Right lobe of liver (tissue), 6 donors: ENCODE measurements around the gene MAML3. TPM values are rescaled to one million over a fixed set of nuclear protein-coding genes. Genes with fewer than 3 reads are reported as not detected.

Experiments
- ATAC-seq, 4 donors: fragments of 200-7000 bp; cut with Tn5 transposase; one replicate each; pipeline ENCODE4 v1.9.1; 2020; ENCODE audit warnings: mild to moderate bottlenecking in 4 of 4, moderate library complexity in 4 of 4
- DNase-seq, 3 donors: peaks; one replicate each; pipeline ENCODE4 v3.0.0-alpha.2; 2020
- H3K27ac ChIP-seq, 3 donors: fragments of 200-600 bp; one replicate each; pipeline ENCODE4 v1.8.0; 2022
- H3K27me3 ChIP-seq, 2 donors: fragments of 200-600 bp; one replicate each; pipeline ENCODE4 v1.8.0; 2022
- H3K36me3 ChIP-seq, 4 donors: fragments of 200-600 bp; sonication (generic) in 1 of 4; one replicate each; pipeline versions ENCODE4 v1.5.1 to v1.8.0; 2017 to 2022; ENCODE audit warnings: control low read depth in 1 of 4
- H3K4me1 ChIP-seq, 4 donors: fragments of 200-600 bp; sonication (generic) in 1 of 4; one replicate each; pipeline versions ENCODE4 v1.5.1 to v1.8.0; 2017 to 2022; ENCODE audit warnings: control low read depth in 1 of 4
- H3K4me3 ChIP-seq, 3 donors: fragments of 200-600 bp; one replicate each; pipeline ENCODE4 v1.8.0; 2022
- H3K9me3 ChIP-seq, 4 donors: fragments of 200-600 bp; sonication (generic) in 1 of 4; one replicate each; pipeline versions ENCODE4 v1.5.1 to v1.8.0; 2017 to 2022; ENCODE audit warnings: control low read depth in 1 of 4
- POLR2A ChIP-seq: fragments of 450-650 bp; IDR thresholded peaks from one replicate; pipeline ENCODE4 v1.6.1; 2017; ENCODE audit warnings: antibody characterized with exemption, mild to moderate bottlenecking
- WGBS: methylation state at CpG from one replicate; pipeline ENCODE4 v1.1.6; 2018; ENCODE audit warnings: low coverage, low lambda C conversion rate; ENCODE audit not compliant: insufficient coverage; ENCODE audit errors: missing lambda C conversion rate; 5-methylcytosine and 5-hydroxymethylcytosine counted together
- intact Hi-C, 2 donors: fragments of 100-400 bp; cut with DNase I; formaldehyde crosslinking; loops; one replicate each; pipeline versions ENCODE4 v1.11.2 to v1.14.1; 2022
- total RNA-seq, 6 experiments: library from RNA; depleted of rRNA in 2 of 6; stranded (reverse); fragments of >200 nt in 2 of 6; fragmentation: NEBNext Ultra II Directional in 3 of 6; extraction: Animal tissue kit (Norgen Biotek cat#: 25700) in 3 of 6; gene quantifications; one replicate each; pipeline versions ENCODE4 v1.1.0 to v1.2.4, GENCODE V29; 2016 to 2023
- TF ChIP-seq, protein P1 (sequence below), 4 donors: fragments of 200-600 bp in 3 of 4; fragments of 450-650 bp in 1 of 4; IDR thresholded peaks; one replicate each; pipeline versions ENCODE4 v1.5.1 to v1.8.0; 2016 to 2022; ENCODE audit warnings: antibody characterized with exemption in 4 of 4, mild to moderate bottlenecking in 2 of 4
- donor health status: DM: no; HTN: yes; CAD: no.
- donor health status: DM: no; HTN: no; CAD: no.
- donor health status: DM: no; HTN: no; CAD: no.
- donor health status: DM: no; HTN: yes; CAD: no.
- donor health status: DM: no; HTN: yes; CAD: no.

MAML3 gene
- total RNA-seq, 6 experiments from 2014 or later = 2.6 to 7.8 (median 5.0) TPM

DNA sequence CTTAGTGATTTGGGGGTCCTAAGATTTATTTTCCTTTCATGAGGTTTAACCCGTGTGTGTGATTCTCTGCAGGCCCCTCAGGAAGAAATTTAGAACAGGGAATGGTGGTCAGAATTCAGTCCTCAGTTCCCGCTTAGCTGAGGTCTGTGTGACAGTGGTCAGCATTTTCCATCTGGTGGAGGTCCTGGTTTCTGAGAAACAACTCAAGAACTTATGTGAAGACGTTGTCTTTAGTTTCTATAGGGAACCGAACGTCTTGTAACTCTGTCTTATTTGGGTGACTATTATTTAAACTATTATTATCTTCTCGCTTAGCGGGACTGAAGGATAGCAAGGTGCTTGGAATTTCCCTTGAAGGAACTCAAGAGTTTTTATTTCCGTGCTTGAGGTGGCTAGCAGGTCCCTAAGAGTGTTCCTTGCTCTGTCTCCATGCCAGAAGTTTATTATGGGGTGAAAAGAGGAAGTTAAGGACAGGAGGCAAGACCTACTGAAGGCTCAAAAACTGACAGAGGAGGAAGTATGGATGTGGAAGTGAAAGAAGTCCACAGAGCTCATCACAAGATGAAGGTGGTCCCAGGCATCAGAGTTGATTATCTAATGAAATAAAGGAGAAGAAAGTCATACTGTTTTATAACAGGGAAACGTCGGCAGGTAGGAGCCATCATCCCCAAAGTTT is 479.0 kb downstream of the MAML3 start:
- intact Hi-C loops = no loop called here
- Histone ChIP-seq H3K27ac (no peak overlapping the region), H3K27me3 (no peaks in the 10 kb centered on the region), H3K4me3 (no peak overlapping the region), H3K4me1 (peaks cover 0 to 26% (median 9%) of the 10 kb centered on the region in 4 donors), H3K36me3 (peaks cover 0 to 16% (median 5%) of the 10 kb centered on the region in 4 donors), H3K9me3 (no peaks in the 10 kb centered on the region)
- DNase-seq (no peak), ATAC-seq (peak; percentile 48 to 69 (median 58))
- WGBS = 74% methylated on average over 10 of the region's 10 CpGs
- TF ChIP-seq POLR2A = no peak
- TF ChIP-seq, protein P1, sequence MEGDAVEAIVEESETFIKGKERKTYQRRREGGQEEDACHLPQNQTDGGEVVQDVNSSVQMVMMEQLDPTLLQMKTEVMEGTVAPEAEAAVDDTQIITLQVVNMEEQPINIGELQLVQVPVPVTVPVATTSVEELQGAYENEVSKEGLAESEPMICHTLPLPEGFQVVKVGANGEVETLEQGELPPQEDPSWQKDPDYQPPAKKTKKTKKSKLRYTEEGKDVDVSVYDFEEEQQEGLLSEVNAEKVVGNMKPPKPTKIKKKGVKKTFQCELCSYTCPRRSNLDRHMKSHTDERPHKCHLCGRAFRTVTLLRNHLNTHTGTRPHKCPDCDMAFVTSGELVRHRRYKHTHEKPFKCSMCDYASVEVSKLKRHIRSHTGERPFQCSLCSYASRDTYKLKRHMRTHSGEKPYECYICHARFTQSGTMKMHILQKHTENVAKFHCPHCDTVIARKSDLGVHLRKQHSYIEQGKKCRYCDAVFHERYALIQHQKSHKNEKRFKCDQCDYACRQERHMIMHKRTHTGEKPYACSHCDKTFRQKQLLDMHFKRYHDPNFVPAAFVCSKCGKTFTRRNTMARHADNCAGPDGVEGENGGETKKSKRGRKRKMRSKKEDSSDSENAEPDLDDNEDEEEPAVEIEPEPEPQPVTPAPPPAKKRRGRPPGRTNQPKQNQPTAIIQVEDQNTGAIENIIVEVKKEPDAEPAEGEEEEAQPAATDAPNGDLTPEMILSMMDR (IDR thresholded peaks at IDR 0.05) = no peak

- intact Hi-C loops = no loop called here
- no peaks in the 10 kb centered on the region for H3K27me3 ChIP-seq
- H3K4me1 ChIP-seq = peaks cover 0 to 33% (median 7%) of the 10 kb centered on the region in 4 donors
- no peak for TF ChIP-seq POLR2A
- TF ChIP-seq, protein P1 (IDR thresholded peaks at IDR 0.05) = no peak
- no peaks in the 10 kb centered on the region for H3K9me3 ChIP-seq
- no peak for DNase-seq
- H3K27ac ChIP-seq = no peak overlapping the region
- H3K4me3 ChIP-seq = no peak overlapping the region
- H3K36me3 ChIP-seq = no peaks in the 10 kb centered on the region
- no peak for ATAC-seq
- 95% methylated on average over 4 of the region's 4 CpGs for WGBS
Observed at GRCh38 chr4:139672732-139673131, 481.3 kb downstream of the MAML3 start.

DNA sequence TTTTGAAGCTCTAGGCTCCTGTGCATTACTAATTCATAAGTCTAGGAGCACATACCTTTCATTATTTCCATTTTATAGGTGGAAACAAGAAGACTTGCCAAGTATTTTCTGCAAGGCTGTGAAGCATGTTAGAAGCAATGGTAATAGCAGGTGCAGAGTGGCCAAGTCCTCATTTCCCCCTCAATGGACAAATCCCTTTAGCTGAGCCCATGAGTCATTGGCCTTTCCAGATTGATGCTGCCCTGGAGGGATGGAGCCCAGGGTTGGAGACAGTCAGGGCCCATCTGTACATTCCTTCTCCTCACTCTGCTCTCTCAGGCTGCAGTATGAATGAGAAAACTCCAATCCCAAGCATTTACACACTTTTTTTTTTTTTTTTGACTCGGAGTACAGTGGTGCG is 481.8 kb downstream of the MAML3 start:
- Histone ChIP-seq H3K27ac (no peak overlapping the region), H3K4me1 (peaks cover 0 to 36% (median 5%) of the 10 kb centered on the region in 4 donors), H3K4me3 (no peak overlapping the region), H3K9me3 (no peaks in the 10 kb centered on the region), H3K27me3 (no peaks in the 10 kb centered on the region), H3K36me3 (no peaks in the 10 kb centered on the region)
- no peak for DNase-seq
- intact Hi-C loops = no loop called here
- no peak for TF ChIP-seq POLR2A
- TF ChIP-seq, protein P1 (IDR thresholded peaks at IDR 0.05) = no peak
- no peak for ATAC-seq
- WGBS = 93% methylated on average over 2 of the region's 2 CpGs

- Histone ChIP-seq H3K9me3 (no peaks in the 10 kb centered on the region), H3K4me3 (no peak overlapping the region), H3K27me3 (no peaks in the 10 kb centered on the region), H3K27ac (no peak overlapping the region), H3K36me3 (no peaks in the 10 kb centered on the region), H3K4me1 (peaks cover 0 to 31% (median 0%) of the 10 kb centered on the region in 4 donors)
- ATAC-seq = no peak
- WGBS = 79% methylated on average over 3 of the region's 3 CpGs
- intact Hi-C loops = no loop called here
- DNase-seq = no peak
- TF ChIP-seq POLR2A = no peak
- TF ChIP-seq, protein P1 (IDR thresholded peaks at IDR 0.05) = no peak
Observed at GRCh38 chr4:139670775-139671174, 483.2 kb downstream of the MAML3 start.
